NCI-H2029 (cell line): ENCODE data around the gene PICK1.
"Not testable (repeated sequence)": the region's sequence is repeated elsewhere in the genome, so short reads cannot be mapped to it uniquely, and the experiment has no call there.

ENCODE experiments used
- DNase-seq: peaks from one replicate; lab custom pipeline; 2025; lab: John Stamatoyannopoulos, UW

PICK1 gene

DNA sequence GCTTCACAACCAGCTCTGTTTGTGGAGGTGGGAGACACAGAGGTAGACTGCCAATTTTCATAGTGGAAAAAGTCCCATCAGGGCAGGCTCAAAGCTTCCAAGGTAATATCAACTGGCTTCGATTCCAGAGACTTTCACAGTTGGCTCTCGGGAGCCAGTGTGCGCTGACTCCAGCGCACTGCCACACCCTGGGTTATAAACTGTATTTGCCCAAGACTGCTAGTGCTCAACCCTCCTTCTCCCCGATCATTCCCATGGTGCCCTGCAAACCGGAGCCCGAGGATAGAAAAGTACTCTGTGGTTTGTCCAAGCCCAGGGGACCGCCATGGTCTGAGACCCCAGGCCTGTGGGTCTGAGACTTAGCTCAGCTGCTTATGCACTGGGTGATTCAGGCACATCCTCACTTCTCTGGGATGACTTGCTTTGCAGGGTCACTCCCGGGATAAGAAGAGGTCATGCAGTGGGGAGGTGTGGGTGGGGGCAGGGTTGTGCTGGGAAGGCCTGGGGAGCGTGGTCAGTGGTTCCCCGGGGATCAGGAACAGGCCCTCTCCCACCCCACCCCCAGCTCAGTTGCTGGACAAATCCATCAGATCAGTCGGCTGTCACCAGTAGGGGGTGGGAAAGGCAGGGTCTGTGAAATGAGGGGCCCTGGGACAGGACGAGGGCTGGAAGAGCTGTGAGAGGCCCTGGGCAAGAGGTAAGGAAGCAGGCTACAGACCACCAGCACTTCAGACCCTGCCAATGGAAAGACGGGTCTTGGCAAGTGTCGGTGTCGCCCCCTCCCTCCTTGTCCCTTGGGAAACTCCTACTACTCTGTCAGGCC, 26.7 kb upstream of the PICK1 start:
- no peak for DNase-seq

- no peak for DNase-seq
Measured at GRCh38 chr22:38031491-38031890, 25.7 kb upstream of the PICK1 start.

DNA sequence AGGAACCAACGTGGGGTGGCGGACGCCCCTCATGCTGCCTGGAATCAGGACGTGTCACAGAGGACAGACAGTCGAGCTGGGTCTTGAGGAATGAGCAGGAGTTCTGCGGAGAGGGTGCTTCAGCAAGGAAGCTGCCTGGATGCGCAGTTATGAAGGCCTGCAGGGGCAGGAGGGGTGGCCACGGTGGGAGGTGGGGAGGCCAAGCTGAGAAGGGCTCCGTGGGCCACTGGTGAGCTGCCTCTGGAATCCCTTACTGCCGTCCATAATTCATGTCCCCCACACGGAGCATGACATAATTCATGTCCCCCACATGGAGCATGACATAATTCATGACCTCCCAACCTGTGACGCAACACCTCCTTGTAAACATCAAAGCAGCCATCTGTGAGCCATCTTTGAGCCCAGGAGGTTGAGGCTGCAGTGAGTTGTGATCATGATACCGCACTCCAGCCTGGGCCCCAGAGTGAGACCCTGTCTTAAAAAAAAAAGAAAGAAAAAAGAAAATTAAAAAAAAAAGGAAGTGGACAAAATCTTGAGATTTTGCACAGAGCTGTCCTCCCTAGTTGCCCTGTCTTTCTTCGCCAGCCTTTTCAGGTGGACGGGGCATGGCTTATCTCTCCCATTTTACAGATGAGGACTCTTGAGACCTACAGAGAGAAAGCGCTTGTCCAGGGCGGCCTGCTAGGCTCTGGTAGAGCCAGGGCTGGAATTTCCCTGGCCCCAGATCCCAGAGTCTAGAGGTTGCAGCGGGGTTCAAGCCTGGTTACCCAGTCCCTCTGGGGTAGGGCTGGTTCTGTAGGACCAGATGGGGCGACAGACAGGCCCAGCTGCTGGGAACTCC, 24.3 kb upstream of the PICK1 start:
- DNase-seq: no peak

- DNase-seq: no peak
Measured at GRCh38 chr22:38033522-38034277, 23.5 kb upstream of the PICK1 start.

- no peak for DNase-seq
Measured at GRCh38 chr22:38034278-38034882, 22.8 kb upstream of the PICK1 start.

- no peak for DNase-seq
Measured at GRCh38 chr22:38034884-38035529, 22.2 kb upstream of the PICK1 start.

- no peak for DNase-seq
Measured at GRCh38 chr22:38035530-38035885, 21.7 kb upstream of the PICK1 start.

- DNase-seq: no peak
Measured at GRCh38 chr22:38036392-38037062, 20.7 kb upstream of the PICK1 start.

DNA sequence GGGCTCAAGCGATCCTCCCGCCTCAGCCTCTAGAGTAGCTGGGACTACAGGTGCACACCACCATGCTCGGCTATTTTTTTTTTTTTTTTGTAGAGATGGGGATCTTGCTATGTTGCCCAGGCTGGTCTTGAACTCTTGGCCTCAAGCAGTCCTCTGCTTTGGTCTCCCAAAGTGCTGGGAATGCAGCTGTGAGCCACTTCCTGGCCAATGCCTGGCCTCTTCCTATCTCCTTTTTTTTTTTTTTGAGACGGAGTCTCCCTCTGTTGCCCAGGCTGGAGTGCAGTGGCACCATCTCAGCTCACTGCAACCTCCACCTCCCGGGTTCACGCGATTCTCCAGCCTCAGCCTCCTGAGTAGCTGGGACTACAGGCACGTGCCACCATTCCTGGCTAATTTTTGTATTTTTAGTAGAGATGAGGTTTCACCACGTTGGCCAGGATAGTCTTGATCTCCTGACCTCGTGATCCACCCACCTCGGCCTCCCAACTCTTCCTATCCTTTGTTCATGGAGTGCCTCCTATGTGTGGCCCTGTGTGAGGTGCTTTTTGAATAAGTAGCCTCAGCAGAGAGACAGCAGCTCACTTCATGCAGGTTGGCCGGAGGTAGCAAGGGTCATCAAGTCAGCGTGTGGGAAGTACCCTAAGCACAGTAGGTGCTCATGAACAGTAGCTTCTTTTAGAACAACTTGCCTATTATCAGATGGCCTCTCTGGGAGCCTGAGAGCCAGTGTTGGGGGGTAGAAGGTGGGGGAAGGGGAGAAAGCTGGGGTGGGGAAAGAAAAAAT, 19.6 kb upstream of the PICK1 start:
- not testable (repeated sequence) for DNase-seq

DNA sequence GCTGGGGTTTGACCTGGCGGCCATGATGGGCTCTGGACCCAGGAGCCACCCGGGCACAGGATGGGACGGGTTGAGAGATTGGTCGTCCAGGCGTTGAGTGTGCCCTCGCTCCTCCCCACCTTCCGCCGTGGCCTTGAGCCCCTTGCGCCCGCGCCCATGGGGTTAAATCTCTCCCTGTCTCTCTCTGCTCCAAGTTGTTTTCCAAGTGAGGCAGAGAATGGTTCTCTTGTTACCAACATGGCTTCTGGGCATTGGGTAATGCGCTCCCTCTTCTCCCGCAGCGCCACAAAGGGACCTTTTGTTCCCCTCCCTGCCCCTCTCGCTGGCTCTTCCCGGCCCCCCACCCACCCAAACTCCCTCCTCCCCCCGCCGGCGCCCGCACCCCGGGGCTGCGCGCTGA, 18.8 kb upstream of the PICK1 start:
- DNase-seq: no peak

DNA sequence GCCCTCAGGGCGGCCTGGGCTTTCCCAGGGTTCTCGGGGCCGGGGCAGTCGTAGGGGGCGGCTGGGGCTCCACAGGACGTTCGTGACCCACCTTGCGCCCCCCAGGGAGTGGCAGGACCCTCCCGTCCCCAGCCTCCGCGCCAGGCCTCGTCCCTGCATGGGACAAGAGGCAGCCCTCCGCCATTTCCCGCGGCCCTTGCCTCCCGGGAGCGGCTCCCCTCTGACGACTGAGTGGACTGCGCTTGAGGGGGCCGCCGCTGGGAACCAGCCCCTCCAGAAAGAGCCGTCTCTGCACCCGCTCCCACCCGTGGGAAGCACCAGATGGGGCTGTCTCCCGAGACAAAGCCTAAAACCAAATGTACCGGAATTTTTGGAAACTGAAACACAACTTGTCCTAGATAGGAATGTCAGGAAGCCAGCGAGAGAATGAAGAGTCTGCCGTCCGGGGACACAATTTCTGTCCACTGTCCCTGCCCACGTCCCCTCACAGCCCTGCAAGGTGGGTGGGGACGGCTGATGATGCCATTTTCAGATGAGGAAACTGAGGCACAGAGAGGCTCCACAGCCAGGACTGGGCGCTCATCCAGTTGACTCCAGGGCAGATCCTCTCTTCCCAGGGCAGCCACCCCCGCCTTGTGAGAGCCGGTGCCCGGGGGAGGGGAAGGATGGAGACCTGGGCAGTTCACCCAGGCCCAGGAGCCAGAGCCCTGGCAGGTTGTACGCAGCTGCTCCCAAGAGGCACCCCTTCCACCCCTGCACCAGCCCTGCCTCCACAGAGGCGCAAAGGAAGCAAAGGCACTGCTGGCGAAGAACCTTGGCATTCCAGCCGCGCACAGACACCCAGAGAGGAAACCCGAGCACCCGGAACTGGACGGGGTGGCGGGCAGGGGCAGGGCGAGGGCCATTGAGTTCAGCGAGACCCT, 18.1 kb upstream of the PICK1 start:
- no peak for DNase-seq

GRCh38 chr22:38040953-38041759, 16.0 kb upstream of the PICK1 start:
- DNase-seq: no peak

GRCh38 chr22:38041760-38042487, 15.3 kb upstream of the PICK1 start:
- no peak for DNase-seq

GRCh38 chr22:38042488-38042790, 14.8 kb upstream of the PICK1 start:
- DNase-seq: no peak

GRCh38 chr22:38043151-38044039, 13.8 kb upstream of the PICK1 start:
- DNase-seq: no peak

DNA sequence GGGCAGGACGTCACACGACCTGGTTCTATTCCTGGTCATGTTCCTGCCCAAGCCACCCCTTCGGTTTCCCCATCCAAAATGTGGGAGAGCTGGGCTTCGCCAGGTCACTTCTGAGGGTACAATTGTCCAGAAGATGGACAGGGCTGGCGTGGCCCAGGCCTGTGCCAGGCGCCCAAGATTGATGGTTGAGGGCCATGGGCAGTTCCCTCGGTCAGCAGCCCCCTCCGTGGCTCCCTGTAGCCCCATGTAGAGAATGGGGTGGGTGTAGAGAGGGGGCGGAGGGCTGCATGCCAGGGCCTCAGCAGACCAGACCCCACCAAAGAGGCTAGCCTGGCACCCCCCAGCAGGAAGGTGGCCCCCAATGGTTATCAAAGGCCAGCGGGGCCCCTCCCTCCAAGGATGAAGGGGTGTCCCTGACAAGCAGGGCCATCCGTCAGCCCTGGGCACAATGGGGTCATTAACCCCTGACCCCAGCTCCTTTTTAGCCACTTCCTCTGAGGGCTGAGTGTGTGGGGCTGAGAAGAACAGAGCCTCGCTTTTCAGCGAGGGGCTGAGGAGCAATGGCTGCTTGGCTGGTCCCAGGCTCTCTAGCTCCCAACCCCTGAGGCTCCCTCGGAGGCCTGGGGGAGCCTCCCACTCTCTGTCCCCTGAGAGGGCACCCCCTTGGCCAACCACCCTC, 11.0 kb upstream of the PICK1 start:
- DNase-seq: no peak
